Activated T-cell treated with anti-CD3 and anti-CD28 coated beads, Interleukin-2, amount 50 U/mL, for 72 hours (primary cell): ENCODE measurements around the gene HMHB1. TPM values are rescaled to one million over a fixed set of nuclear protein-coding genes. Genes with fewer than 3 reads are reported as not detected.

Source experiments
- ATAC-seq, 2 donors: fragments of 150-1000 bp; cut with Tn5 transposase; replicated peaks in 1 of 2; 2 replicates each; pipeline ENCODE4 v1.10.0; 2021; ENCODE audit warnings: moderate library complexity in 2 of 2, mild to moderate bottlenecking in 1 of 2
- DNase-seq, 2 donors: peaks; one replicate each; pipeline ENCODE4 v3.0.0; 2021 to 2022; ENCODE audit warnings: mixed read lengths in 1 of 2
- H3K27ac Mint-ChIP-seq: one replicate; pipeline ENCODE4 v1.8.0; 2022; ENCODE audit warnings: mild to moderate bottlenecking, moderate library complexity, mixed read lengths
- H3K27me3 Mint-ChIP-seq: one replicate; pipeline ENCODE4 v1.8.0; 2022; ENCODE audit warnings: low read depth, mixed read lengths
- H3K36me3 Mint-ChIP-seq, 2 donors: one replicate each; pipeline ENCODE4 v1.8.0; 2022; ENCODE audit warnings: mixed read lengths in 2 of 2, mild to moderate bottlenecking in 1 of 2; ENCODE audit not compliant: insufficient read depth in 2 of 2
- H3K4me1 Mint-ChIP-seq: one replicate; pipeline ENCODE4 v1.8.0; 2022; ENCODE audit warnings: low read depth, mixed read lengths
- H3K4me3 Mint-ChIP-seq, 2 donors: one replicate each; pipeline ENCODE4 v1.8.0; 2022; ENCODE audit warnings: mild to moderate bottlenecking in 2 of 2, mixed read lengths in 2 of 2, moderate library complexity in 2 of 2
- H3K9me3 Mint-ChIP-seq, 2 donors: one replicate each; pipeline ENCODE4 v1.8.0; 2022; ENCODE audit warnings: mixed read lengths in 2 of 2
- total RNA-seq, 2 donors: library from RNA; stranded (reverse); gene quantifications; one replicate each; pipeline ENCODE4 v1.2.3, GENCODE V29; 2022

Gene HMHB1
- total RNA-seq, result not detected

DNA sequence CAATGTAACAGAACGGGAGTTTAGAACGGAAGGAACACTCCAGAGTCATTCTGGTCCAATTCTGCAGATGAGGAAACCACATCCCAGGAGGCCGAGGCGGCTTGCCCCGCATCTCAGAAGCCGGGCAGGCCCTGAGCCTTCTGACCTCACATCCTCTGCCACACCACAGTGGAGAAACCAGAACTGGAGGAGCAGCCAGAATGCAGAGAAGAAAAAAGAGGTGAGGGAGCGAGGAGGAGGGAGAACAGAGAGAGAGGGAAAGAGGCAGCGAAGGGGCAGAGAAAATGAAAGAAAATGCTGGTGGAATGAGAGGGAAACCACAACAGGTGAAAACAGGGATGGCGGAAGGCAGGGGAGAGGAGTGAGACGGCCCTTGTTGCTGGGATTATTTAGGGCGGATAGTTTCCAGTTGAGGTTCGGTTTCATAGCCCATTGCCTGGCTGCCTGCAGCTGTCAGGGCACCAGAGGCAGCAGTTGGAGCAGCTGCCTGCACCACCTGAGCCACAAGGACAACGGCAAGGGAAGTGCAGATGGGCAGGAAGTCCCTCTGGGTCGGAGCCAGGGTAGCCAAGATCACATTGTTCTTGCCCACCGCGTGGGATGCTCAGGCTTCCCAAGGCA is at the start of gene HMHB1:
HMHB1 (plus strand) TSS at position 77 of the 621 bp plus-strand sequence.
- DNase-seq (peak; percentile 8 to 14), ATAC-seq (peak; percentile 39 to 45)
- Mint-ChIP-seq H3K9me3 (no peaks in the 10 kb centered on the region), H3K4me3 (peak within 1 kb of the TSS; percentile 45 to 70), H3K27ac (no peak within 1 kb of the TSS), H3K36me3 (no peaks in the 10 kb centered on the region), H3K27me3 (peaks cover 12% of the 10 kb centered on the region), H3K4me1 (peaks cover 18% of the 10 kb centered on the region)

DNA sequence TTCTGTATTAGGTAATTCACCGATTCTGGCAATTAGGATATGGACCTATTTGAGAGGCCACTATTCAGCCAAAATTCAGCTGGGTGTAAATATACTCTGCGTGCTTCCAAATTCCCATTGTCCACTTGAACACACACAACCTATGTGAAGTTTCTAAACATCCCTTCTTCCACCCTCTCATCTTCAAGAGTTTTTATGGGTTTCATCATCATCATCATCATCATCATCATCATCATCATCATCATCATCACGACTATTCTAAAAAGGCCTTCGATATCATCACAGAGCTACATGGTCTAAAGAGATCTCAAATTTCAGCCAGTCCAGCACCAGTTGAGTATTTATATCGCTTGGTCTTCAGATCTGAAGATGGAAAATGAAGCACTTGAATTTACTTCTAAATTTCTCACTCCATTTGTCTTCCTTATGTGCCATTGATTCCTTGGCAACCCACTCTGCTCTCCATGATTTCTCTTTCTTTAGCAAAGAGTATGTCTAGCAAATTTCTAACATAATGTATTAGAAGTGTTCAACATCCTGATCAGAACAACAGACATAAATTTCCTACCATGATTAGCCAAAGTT is 49.2 kb upstream of the HMHB1 start:
- H3K27me3 Mint-ChIP-seq, result peaks cover 12% of the 10 kb centered on the region
- DNase-seq (no peak), ATAC-seq (no peak)
- H3K4me3 Mint-ChIP-seq, result no peak overlapping the region
- no peaks in the 10 kb centered on the region for H3K36me3 Mint-ChIP-seq
- H3K9me3 Mint-ChIP-seq, result no peaks in the 10 kb centered on the region
- H3K27ac Mint-ChIP-seq, result no peak overlapping the region
- H3K4me1 Mint-ChIP-seq, result peaks cover 10% of the 10 kb centered on the region

DNA sequence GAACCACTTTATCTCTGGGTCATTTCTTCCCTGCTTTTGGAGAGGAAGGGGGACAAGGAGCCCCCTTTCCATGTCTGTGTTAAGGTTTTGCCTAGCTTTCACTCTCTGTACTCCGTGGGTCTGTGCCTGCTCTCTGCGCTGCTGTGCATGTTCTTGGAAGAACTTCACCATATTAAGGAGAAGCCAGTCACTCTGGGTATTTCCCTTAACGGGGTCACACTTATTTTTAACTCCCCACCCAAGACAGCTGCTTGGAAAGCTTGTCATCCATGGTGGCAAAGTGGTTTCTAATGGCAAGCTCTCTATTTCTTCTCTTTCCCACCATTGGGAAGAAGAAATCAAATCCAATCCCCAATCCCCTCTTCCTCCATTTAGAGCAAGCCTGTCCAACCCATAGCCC is 44.8 kb upstream of the HMHB1 start:
- ATAC-seq, result no peak
- Mint-ChIP-seq H3K27ac (no peak overlapping the region), H3K36me3 (no peaks in the 10 kb centered on the region), H3K27me3 (peaks cover 26% of the 10 kb centered on the region), H3K4me3 (no peak overlapping the region), H3K4me1 (no peaks in the 10 kb centered on the region), H3K9me3 (no peaks in the 10 kb centered on the region)
- DNase-seq, result no peak

DNA sequence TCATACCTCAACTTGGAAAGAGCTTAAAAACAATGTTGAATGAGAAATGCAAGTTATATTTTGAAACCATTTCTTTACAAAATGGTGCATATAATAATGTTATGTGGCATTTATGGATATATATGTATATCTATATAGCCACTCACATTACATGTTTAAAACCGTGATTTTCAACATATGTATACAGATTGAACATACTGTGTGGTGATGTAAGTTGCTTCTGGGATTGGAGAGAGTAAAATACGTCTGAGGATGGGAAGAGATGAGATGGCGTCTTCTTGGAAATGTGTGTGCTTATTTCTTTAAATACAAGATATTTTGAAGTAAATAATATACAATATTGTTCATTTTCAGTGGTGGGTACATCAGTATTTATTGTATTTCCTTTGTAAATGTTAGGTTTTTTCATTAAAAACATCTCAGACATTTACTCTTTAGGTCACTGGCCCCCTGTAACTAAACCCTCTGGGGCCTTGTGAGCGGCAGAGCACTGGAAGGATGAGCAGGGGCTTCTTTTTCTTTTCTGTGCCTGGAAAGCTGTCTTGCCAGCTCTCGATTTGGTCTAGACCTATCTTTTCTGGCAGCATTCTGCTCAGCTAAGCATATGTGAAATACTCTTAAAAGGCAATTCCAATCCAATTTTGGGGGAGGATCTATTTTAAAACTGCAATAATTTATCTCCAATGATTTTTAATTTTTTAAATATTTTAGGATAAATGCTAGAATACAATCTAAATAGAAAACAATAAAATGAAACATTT is 42.8 kb upstream of the HMHB1 start:
- Mint-ChIP-seq H3K4me3 (no peak overlapping the region), H3K9me3 (no peaks in the 10 kb centered on the region), H3K27ac (no peak overlapping the region), H3K27me3 (peaks cover 26% of the 10 kb centered on the region), H3K4me1 (no peaks in the 10 kb centered on the region), H3K36me3 (no peaks in the 10 kb centered on the region)
- ATAC-seq (no peak), DNase-seq (no peak)

DNA sequence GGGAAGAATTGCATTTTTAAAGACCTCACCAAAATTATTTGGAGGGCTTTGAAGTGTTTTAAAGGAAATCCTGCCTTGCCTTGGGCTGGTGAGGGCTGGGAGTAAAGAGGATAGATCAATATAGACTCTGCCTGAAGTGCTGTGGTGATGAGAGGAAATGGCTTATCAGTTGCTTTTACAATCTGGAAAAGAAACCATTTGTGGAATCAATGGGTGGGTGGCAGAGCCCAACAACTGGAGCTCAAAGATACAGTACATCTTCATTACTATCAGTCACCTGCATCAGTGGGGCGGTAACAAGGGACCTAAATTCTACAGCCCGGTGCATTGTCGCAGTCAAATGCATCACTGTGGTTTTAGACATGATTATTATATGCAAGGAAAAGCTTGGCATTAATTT is 41.5 kb upstream of the HMHB1 start:
- no peaks in the 10 kb centered on the region for H3K36me3 Mint-ChIP-seq
- no peaks in the 10 kb centered on the region for H3K4me1 Mint-ChIP-seq
- no peak for DNase-seq
- H3K27me3 Mint-ChIP-seq, result peaks cover 26% of the 10 kb centered on the region
- H3K27ac Mint-ChIP-seq, result no peak overlapping the region
- ATAC-seq, result no peak
- no peak overlapping the region for H3K4me3 Mint-ChIP-seq
- H3K9me3 Mint-ChIP-seq, result no peaks in the 10 kb centered on the region

DNA sequence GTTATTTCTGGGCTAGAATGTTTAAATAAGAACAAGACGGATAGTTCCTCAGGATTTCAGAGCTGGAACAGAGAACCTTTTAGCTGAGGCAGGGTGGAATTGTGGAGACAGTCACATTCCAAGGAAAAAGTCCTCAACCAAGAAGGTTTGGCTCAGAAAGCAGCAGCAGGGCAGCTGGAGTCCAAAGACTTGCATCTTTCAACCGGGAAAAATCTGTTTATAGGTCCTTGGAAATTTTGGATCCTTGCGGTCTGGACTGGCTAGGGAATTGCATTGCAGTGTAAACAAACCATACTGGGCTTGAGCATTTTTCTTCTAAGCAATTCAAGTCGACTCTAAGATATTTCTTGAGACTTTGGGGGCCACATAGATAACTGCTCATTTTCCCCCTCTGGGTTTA is 40.8 kb upstream of the HMHB1 start:
- no peak for ATAC-seq
- H3K4me1 Mint-ChIP-seq, result no peaks in the 10 kb centered on the region

DNA sequence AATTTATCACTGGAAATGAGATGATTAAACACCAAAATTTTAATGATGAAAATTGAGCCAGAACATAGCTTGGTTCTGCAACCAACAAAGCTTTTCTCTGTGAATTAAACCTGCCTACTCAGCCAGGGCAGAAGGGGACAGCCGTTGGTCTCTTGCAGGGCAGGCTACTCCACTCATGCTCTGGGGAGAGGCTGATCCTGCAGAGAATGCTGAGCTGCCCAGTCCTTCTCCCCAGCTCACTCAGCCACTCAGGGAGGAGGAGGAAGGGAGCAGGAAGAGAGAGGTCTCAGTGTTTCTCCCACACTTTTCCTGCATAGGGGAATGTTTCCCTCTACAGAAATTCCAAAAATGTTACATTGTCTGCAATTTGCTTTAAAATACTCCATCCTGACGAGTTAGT is 40.4 kb upstream of the HMHB1 start:
- H3K27ac Mint-ChIP-seq, result no peak overlapping the region
- no peak for ATAC-seq
- no peaks in the 10 kb centered on the region for H3K4me1 Mint-ChIP-seq

More for the DNA sequence above, 40.8 kb upstream of the HMHB1 start:
- peaks cover 26% of the 10 kb centered on the region for H3K27me3 Mint-ChIP-seq
- DNase-seq, result no peak
- no peak overlapping the region for H3K4me3 Mint-ChIP-seq
- H3K36me3 Mint-ChIP-seq, result no peaks in the 10 kb centered on the region
- H3K27ac Mint-ChIP-seq, result no peak overlapping the region
- no peaks in the 10 kb centered on the region for H3K9me3 Mint-ChIP-seq

DNA sequence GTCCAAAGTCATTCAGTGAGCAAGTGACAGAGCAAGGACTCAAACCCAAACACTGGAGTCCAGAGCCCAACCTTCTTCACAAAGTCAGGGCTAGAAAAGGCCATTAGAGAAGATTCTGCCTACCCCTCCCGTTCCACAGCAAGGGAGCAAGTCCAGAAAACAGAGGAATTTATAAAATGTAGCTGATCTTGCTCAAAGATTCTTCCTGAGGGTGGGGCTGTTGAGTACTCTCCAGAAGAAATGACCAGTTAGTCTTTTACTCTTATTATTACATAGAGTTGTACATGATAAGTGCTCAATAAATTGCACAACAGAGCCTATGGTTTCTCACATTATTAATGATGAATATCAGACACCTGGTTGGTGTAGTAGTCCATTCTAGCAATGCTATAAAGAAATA is 39.3 kb upstream of the HMHB1 start:
- H3K9me3 Mint-ChIP-seq, result no peaks in the 10 kb centered on the region
- no peaks in the 10 kb centered on the region for H3K36me3 Mint-ChIP-seq
- H3K4me3 Mint-ChIP-seq, result no peak overlapping the region
- H3K27ac Mint-ChIP-seq, result no peak overlapping the region
- no peak for DNase-seq
- H3K4me1 Mint-ChIP-seq, result no peaks in the 10 kb centered on the region
- no peak for ATAC-seq
- H3K27me3 Mint-ChIP-seq, result peaks cover 22% of the 10 kb centered on the region

More for the DNA sequence above, 40.4 kb upstream of the HMHB1 start:
- H3K36me3 Mint-ChIP-seq, result no peaks in the 10 kb centered on the region
- H3K27me3 Mint-ChIP-seq, result peaks cover 26% of the 10 kb centered on the region
- H3K4me3 Mint-ChIP-seq, result no peak overlapping the region
- no peaks in the 10 kb centered on the region for H3K9me3 Mint-ChIP-seq
- no peak for DNase-seq

DNA sequence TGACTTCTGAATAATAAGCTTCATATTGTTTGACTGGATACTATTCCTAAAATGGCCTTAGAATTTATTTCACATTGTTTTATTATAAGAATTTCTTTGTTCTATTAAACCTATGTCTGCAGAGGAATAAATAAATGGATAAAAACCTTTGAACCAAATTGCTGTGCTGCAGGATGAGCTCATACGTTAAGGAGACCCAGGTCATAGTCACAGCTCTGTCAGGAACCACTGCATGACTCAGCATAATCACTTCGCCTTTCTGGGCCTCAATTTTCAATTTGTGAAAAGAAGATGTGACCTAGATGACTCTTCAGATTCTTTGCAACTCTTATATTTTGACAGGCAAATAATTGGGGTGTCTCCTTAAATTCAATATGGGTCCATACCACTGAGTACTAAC is 36.7 kb upstream of the HMHB1 start:
- Mint-ChIP-seq H3K36me3 (no peaks in the 10 kb centered on the region), H3K27me3 (peaks cover 3% of the 10 kb centered on the region), H3K27ac (no peak overlapping the region), H3K9me3 (peaks cover 0 to 4% of the 10 kb centered on the region in 2 donors), H3K4me3 (no peak overlapping the region), H3K4me1 (no peaks in the 10 kb centered on the region)
- peak in 1 of 2 donors; percentile 6 for DNase-seq
- peak in 1 of 2 donors; percentile 38 for ATAC-seq

DNA sequence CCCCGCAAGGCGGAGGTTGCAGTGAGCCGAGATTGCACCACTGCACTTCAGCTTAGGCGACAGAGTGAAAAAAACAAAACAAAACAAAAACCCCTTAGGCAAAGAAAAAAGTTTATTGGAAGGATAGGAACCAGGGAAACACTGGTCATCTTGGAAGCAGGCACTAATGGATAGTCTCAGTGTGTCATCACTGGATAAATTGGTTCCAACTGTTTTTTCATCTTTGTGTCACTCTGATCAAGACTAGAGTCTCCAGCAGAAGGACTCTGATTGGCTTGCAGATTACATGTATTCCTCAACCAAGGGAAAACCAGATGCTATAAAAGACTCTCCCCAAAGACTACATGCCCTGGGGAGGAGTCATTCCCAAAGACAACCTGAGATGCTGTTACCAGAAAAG is 35.0 kb upstream of the HMHB1 start:
- Mint-ChIP-seq H3K4me3 (no peak overlapping the region), H3K27ac (no peak overlapping the region), H3K27me3 (no peaks in the 10 kb centered on the region), H3K9me3 (peaks cover 0 to 4% of the 10 kb centered on the region in 2 donors), H3K4me1 (no peaks in the 10 kb centered on the region), H3K36me3 (no peaks in the 10 kb centered on the region)
- ATAC-seq, result no peak
- DNase-seq, result no peak

DNA sequence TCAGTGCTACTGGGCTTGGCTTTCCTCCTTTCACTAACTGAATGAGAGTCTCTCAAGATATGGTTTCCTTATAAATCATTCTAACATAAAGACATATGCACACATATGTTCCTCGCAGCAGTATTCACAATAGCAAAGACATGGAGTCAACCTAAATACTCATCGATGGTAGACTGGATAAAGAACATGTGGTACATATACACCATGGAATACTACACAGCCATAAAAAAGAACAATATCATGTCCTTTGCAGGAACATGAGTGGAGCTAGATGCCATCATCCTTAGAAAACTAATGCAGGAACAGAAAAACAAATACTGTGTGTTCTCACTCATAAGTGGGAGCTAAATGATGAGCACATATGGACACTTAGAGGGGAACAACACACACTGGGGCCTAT is 32.5 kb upstream of the HMHB1 start:
- H3K27me3 Mint-ChIP-seq, result peaks cover 10% of the 10 kb centered on the region
- no peak overlapping the region for H3K27ac Mint-ChIP-seq
- no peak overlapping the region for H3K4me3 Mint-ChIP-seq
- H3K9me3 Mint-ChIP-seq, result peaks cover 0 to 4% of the 10 kb centered on the region in 2 donors
- no peaks in the 10 kb centered on the region for H3K4me1 Mint-ChIP-seq
- ATAC-seq, result no peak
- no peaks in the 10 kb centered on the region for H3K36me3 Mint-ChIP-seq
- no peak for DNase-seq

DNA sequence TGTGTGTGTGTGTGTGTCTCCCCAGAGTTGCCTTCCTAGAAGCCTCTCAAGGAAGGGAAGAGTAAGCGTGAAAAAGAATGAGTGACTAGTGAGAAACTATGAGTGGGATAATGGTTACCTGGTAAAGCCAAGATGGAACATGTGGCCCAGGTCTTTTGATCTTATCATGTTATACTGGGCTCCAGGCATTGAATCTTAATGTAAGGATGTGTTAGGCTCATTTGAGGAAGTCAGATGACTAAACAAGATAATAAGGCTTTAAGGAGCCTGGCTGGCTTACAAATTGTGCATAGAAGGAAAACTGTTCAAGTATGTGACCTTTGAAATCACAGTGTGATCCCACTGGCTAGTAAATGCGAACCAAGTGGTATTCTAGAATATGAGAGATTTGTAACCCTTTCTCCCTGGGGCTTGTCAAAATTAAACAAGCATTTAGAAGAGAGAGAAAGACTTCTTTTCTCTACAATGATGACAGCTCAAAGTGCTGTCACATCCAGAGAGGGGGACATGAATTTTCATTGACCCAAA is 29.9 kb upstream of the HMHB1 start:
- Mint-ChIP-seq H3K27me3 (peaks cover 10% of the 10 kb centered on the region), H3K27ac (no peak overlapping the region), H3K4me1 (no peaks in the 10 kb centered on the region), H3K4me3 (no peak overlapping the region), H3K36me3 (no peaks in the 10 kb centered on the region), H3K9me3 (peaks cover 0 to 4% of the 10 kb centered on the region in 2 donors)
- no peak for DNase-seq
- no peak for ATAC-seq

DNA sequence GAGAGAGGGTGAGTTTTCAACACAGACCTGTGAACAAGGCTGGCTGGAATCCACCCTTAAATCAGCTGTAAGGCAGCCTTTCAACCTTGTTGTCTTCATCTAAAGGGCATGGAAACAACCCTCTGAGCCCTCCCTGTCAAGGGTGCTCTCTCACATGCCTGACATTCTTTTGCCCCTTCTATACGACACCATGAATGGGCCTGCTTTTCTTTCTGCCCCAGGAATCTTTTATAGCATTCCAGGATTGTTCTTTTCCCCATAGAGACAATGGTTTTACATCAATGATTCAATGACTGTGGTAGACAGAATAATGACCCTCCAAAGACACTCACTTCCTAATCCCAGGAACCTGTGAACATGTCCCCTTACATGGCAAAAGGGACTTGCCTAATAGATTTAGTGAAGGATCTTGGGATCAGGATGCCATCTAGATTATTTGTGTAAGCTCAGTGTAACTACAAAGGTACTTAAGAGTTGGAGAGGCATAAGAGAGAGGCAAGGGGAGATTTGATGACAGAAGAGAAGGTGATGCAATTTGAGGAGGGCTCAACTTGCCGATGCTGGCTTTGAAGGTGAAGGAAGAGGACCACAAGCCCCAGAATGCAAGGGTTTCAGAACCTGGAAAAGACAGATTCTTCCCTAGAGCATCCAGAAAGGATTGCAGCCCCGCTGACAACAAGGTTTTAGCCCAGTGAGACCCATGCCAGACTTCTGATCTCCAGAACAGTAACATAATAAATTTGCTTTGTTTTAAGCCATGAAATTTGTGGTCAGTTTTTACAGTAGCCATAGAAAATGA is 29.2 kb upstream of the HMHB1 start:
- Mint-ChIP-seq H3K9me3 (peaks cover 0 to 4% of the 10 kb centered on the region in 2 donors), H3K27me3 (peaks cover 10% of the 10 kb centered on the region), H3K4me1 (no peaks in the 10 kb centered on the region), H3K4me3 (no peak overlapping the region), H3K27ac (no peak overlapping the region), H3K36me3 (no peaks in the 10 kb centered on the region)
- ATAC-seq (no peak), DNase-seq (no peak)
